ENCODE data around the gene CRHR1.
"Not testable (repeated sequence)": the region's sequence is repeated elsewhere in the genome, so short reads cannot be mapped to it uniquely, and the experiment has no call there.

CRHR1 gene

DNA sequence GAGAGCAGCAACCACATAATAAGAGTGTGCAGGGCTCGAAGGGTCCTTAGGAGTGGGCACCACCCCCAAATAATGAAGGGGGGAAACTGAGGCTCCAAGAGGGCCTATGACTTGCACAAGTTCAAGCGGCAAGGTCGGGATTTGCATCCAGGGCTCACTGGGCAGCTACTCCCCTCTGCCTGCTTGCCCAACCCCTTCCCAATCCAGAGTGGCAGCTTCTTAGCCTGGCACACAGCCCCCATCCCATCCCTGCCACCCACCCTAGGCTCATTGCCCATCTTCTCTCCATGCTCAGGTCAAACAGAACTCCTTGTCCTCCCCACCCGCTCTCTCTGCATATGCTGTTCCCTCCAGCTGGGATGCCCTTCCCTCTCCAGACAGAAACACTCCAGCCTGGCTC is 63.0 kb downstream of the CRHR1 start:
- no peak for DNase-seq

DNA sequence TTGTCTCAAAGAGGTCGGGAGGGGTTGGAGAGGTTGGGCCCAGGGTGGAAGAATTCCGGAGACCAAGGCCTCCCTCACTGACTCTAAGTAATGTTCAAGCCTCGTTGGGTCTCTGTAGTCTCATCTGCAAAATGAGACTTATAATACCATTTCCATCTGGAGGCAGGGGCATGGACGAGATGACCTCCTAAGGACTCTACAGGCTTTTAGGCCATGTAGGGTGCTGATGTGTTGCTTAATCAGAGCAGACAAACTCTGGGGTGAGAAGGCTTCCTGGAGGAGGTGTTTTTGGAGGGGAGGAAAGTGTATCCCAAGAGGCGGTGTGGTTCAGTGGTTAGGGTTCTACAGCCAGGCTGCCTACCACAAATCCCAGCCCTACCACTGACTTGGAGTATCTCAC is 63.6 kb downstream of the CRHR1 start:
- DNase-seq, result no peak

DNA sequence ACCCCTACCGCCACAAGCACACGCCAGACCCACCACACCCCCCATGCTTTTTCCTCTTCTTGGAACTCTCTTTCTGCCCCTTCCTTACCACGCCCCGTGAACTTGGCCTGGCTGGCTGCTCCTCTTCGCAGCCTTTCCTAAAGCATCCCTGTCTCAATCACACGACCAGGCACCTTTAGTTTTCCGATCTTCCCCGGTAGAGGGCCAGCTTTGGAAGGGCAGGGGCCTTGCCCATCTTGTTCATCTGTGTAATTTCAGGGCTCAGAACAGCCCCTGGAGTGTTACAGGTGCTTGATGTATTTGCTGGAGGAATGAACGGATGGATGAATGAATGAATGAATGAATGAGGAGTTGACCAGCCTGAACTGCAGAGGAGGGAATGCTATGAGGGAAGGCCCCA is 64.3 kb downstream of the CRHR1 start:
- no peak for DNase-seq

DNA sequence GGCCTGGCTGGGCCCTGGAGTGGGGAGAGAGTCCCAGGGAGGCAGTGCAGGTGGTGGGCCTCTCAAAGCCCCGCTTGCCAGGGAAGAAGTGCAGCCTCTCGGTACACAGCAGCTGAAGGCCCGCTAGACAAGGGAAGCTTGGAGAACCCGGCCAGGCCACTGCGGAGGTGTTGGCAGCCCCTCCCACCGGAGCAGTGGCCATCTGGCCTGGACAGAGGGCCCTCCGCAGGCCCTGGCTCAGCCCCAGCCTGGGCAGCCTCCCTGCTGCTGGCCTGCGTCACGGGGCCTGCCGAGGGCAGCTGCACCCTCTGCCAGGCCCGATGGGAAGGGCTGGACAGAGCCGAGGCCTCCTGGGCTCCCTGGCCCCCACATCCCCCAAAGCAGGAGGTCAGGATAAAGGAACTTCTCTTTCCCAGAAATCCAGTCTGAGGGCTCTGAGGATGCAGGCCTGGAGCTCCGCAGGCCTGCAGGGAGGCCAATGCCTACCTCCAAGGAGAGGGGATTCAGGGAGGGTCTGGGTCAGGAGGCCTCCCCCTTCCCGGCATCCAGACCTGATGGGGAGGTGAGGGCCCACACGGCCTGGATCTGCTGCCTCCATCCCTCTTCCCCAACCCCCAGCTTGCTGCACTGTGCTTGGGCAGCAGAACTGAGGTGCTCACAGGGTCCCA is 64.9 kb downstream of the CRHR1 start:
- no peak for DNase-seq

DNA sequence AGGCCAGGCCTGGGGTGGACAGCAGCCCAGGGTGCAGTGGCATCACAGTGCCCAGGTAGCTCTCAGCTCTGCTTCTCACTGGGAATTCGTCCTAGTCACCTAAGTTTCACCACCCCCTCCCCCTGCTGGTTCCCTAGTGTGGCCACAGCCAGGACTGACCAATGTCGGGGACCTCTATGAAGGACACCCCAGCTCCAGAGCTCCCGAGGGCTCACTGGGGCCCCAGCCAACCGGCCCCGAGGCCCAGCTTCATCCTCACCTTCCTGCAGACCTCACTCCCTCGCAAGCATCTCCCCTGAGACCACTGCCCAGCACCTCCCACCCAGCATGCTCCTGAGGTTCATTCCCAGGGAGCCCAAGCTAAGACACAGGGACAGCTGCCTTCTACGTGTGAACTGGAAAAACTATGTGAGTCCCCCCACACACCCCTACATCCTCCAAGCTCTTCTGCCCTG is 65.4 kb downstream of the CRHR1 start:
- no peak for DNase-seq

DNA sequence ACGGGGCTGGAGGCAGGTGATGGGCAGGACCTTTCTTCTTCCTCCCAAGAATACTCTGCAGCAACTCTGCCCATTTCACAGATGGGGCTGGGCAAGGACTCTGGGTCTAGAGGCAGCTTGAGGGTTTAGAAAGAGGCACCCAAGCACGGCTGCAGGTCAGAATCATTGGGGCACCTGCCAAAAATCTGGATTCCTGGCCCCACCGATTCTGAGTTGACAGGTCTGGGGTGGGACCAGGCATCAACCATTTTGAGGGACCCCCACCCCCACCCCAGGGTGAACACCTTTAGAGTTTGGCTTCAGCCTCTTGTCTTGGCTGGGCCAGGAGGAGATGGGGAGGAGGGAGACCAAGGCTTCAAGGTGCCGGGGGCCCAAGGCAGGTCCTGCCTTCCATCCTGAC is 65.9 kb downstream of the CRHR1 start:
- DNase-seq, result no peak

DNA sequence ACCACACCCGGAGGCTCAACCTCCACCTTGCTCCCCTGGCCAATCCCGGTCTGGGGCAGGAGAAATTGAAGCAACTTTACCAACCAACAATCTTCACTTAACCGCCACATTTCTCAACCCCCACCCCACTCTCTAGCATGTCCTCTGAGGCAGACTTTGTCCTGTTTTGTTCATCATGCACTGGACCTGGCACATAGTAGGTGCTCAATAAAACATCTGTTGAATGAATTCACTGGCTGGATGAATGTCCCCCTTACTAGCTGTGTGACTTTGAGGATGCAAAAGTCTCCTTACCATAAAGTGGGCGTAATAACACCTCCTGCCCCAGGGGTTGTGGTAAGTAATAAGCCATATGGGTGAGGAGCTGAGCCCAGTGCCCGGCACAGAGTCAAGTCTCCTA is 66.3 kb downstream of the CRHR1 start:
- no peak for DNase-seq

DNA sequence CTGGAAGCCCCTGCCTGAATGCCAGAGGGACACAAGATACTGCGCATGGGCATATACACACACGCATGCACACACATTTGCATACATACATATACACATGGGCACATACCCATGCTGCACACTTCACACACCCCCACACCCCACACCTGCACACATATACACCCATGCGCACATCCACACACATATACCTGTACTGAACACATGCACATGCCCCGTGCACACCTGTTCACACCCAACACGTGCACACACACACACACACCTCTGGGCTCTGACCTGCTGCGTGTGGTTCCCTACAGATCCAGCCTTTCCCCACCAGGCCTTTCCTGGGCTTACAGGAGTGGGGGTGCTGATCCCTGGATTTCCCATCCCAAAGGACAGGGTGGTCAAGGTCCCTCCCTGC is 66.9 kb downstream of the CRHR1 start:
- DNase-seq, result no peak

DNA sequence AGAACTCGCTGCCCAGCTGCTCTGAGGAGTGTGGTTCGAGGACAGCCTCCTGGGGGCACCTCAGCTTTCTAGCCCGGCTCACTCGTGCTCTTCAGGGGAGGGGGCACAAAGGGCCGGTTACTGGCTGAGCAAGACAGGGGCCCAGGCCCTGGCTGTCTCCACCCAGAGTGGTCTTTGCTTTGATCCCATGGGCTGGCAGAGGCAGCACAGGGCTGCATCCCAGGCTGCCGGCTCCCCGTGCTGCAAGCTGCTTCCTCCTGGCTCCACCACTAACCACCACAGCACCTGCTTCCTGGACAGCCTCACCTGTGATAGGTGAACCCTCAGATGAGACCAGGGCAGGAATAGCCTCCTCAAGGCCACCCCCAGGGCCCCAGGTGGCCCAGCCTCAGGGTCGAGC is 67.3 kb downstream of the CRHR1 start:
- no peak for DNase-seq

DNA sequence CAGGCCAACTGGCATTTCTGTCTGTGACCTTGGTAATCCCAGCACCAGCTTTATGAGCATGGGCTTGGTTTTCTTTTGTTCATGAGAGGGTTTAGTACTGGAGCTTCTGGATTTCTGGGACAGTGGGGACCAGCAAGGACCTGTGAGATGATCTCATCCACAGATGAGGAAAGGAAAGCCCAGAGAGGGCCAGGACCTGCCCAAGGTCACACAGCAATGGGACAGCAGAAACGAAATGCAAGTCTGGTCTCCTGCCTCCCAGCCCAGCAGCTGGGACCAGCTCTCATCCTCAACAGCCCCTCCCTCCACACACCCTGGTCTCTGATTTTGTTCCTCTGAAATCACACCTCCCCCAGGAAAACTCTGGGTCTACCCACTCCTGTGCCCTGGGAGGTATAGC is 67.8 kb downstream of the CRHR1 start:
- no peak for DNase-seq

DNA sequence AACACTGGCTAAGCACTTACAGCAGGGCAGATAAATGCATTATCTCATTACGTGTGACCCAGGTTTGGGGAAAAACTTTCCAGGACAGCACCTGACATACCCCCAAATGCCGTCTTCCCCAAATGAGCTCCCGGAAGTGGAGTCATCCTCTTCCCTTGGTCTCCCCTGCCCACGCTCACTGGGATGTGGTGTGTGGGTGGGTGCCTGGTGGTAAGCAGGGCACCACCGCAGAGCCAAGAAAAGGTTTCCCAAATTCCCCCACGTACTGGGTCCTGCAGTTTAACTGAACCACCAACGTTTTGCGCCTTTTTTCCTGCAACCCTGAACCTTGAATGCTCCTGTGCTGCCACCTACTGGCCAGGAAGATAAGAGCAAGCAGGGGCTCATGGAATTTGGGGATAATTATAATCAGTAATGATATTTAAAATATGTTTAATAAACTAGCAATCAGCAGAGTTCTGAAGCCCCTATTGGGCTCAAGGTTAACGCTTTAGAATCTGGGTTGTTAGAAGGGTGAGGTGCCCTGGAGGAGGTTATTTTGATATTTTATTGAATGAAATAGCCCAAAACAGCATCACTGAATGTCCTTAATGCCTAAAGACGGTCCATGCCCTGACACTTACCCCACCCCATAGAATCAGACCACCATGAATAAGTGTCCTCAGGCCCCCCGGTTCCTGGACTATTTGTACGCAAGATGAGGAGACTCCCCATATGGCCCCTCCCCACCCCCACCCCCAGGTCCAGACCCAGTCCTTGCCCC is 68.6 kb downstream of the CRHR1 start:
- DNase-seq, result peak; percentile 57 to 68

DNA sequence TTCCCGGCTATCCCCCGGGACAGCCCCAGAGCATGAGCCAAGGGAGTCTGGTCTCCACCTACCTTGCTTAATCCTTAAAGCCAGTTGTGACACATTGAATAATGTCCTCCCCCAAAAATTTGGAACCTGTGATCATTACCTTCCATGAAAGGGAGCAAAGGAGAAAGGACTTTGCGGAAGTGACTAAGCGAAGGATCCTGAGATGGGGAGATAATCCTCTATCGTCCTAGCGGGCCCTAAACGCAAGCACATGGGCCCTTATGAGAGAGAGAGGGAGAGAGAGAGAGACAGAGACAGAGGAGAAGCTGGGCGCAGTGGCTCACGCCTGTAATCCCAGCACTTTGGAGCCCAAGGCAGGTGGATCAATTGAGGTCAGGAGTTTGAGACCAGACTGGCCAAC is 70.1 kb downstream of the CRHR1 start:
- no peak for DNase-seq

DNA sequence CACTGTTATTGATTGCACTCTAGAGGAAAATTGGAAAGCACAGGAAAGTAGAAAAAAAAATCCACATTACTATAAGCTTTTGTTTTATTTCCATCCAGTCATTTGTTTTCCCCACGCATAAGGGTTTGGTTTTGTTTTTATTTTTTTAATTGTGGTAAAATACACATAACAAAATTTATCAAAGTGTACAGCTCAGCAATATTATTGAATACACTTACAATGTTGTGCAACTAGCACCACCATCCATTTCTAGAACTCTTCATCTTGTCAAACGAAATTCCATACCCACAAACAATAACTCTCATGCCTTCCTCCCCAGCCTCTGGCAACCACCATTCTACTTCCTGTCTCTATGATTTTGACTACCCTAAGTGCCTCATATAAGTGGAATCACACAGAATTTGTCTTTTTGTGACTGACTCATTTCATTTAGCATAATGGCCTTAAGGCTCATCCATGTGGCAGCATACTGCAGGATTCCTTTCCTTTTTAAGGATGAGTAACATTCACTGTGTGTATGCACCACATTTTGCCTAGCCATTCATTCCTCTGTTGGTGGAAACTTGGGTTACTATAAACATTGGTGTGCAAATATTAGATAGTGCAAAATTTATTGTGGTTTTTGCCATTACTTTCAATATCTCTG is 71.7 kb downstream of the CRHR1 start:
- no peak for DNase-seq

DNA sequence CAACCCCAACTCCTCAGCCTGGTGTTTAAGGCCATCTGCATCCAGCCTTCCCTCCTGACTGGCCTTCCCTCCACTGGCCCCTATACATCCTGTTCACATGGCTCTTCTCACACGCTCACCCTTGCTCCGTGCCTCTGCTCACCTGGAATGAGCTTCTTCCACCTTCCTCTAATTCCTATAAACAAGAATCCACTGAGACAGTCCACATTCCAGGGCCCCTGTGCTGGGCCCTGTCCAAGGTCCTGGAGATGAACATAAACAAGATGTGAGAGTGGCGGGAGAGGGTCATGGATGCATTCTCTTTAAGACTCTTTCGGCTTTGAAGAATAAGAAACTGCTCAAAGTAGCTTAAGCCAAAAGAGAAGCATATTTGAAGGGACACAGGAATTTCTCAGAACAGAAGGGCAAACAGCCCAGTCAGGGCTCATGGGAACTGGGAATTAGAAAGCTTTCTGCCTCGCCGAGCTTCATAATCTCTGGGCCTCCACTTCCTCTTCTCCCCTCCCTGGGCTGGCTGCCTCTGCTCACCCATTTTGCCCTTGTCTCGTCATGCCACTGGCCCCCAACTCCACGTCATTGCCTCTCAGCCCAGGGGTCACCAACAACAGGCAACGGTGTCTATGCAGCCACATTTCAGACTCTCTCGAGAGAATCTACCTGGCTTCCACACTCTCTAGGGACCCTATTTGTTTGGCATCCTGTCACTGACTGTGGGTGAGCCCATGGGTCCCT is 74.0 kb downstream of the CRHR1 start:
- no peak for DNase-seq

DNA sequence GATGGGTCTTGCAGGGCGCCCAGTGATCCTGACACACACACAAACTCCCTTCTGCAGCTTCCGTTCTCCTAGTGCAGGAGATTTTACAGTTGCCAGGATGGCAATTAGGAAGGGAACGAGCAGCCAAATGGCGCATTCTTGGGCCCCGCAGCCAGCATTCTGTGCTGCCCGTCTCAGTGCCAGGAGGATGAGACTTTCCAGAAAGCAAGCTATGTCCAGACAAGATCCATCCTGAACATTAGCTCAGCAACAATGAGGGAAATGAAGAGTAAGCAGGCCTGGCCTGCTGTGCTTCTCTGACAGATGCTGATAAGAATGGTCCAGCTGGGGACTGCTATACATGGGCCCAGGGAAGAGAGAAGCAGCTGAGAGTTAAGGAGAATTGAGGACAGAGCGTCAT is 77.0 kb downstream of the CRHR1 start:
- DNase-seq, result no peak

DNA sequence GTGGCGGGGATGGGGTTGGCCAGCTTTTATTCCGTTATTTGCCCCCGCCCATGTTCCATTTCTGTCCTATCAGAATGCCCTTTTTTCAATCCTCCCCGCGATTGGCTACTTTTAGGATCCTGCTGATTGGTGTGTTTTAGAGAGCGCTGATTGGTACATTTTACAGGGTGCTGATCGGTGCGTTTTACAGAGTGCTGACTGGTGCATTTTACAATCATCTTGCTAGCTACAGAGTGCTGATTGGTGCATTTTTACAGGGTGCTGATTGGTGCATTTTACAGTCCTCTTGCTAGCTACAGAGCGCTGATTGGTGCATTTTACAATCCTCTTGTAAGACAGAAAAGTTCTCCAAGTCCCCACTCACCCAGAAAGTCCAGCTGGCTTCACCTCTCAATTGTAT is 78.0 kb downstream of the CRHR1 start:
- not testable (repeated sequence) for DNase-seq

DNA sequence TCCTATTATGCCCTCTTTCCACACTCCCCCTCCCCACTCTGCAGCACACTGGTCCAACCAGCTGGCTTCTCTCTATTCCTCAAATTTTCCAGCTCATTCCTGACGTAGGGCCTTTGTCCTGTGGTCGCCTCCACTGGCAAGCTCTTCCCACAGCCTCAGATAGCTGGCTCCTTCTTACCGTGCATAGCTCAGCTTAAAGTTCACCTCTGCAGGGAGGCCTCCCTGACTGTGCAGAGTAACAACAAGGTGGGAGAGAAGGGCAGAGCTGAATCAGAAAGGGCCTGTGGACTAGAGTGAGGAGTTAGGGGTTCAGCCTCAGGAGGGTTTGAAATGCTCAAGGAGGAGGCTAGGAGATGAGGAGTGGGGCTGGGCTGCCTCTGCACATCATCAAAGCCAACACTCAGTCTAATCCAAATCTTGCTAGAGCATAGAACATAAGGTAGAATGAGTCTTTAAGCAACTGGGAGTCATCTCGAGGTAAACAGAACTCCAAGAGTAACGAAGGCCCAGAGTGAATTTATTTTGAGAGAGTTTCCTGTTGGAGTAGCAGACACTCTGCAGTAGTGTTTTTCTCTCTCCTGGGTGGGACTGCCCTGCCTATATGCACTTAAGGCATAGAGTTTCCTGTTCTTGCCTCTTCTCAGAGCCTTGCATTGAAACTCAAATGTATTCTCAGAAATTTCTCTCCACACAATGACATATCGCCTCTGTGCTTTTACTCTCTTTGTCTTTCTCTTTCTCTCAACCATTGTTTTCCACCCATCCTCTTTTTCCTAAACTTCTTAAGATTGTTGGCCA is 79.9 kb downstream of the CRHR1 start:
- no peak for DNase-seq

DNA sequence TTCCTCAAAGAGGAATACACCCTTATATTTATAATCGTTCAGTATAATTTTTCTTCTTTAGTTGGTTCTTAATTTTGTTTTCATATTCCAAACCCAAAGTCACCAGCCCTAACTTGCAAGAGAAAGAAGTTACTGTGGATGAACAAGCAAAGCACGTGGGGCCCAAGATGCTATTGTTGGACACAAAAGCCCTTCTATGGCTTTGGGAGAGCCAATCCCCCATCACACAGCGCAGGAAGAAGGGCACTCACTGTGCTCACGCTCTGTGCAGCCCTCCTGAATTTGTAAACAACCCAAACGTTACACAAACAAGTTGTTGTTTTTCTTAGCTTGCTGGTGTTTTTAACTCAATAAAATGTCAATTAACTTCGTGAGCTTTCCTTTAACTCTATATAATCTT is 83.1 kb downstream of the CRHR1 start:
- no peak for DNase-seq

DNA sequence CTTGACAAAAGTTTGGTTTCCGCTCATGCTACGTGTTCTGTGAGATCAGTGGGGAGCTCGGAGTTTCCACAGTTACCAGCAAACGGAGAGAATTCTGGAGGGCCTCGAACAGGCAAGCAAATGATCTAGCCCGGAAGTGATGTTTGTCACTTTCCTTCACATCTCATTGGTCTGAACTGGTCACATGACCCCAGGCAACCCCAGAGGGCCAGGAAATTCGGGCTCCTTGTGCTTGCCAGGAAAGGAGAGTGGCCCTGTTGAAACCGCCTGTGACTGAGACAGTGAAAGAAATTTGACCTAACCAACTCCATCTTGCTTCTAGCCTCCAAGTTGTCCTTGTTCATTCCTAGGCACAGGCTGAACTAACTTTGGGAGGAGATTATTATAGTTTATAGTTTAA is 83.6 kb downstream of the CRHR1 start:
- DNase-seq, result no peak

DNA sequence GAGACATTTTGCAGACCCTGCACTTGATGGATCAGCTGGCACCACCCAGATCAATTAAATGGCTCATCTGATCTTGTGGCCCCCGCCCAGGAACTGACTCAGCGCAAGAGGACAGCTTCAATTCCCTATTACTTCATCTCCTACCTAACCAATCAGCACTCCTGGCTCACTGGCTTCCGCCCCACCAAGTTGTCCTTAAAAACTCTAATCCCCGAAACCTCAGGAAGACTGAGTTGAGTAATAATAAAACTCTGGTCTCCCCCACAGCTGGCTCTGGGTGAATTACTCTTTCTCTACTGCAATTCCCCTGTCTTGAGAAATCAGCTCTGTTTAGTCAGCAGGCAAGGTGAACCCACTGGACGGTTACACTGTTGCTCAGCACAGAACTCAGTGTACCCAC is 84.2 kb downstream of the CRHR1 start:
- no peak for DNase-seq

DNA sequence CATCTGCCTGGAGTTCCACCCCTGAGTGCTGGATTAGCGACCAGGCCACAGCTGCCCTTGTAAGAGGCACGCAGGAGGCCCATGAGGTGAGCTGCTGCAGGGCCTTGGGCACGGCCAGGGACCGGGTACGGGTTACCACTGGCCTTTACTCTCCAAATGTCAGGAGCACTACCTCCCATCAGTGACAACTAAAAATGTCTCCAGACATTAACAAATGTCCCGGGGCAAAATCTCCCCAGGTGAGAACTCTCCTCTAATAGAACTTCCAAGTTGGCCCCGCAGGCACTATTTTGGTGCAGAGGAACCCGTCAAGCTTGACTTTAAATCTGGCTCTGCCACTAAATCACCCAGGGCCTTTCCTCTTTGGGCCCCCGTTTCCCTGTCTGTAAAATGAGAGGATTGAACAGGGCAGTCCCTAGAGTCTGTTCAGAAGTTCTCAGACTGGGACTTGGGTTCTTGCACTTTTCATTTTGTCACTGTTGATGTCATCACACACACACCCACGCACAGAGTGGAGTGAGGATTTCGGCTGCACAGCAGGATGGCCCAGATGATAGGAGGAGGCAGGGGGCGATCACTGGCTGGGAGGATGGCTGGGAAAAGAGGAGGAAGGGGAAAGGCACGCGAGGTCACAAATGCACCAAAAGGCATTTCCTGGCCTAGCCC is 85.7 kb downstream of the CRHR1 start:
- DNase-seq, result no peak

DNA sequence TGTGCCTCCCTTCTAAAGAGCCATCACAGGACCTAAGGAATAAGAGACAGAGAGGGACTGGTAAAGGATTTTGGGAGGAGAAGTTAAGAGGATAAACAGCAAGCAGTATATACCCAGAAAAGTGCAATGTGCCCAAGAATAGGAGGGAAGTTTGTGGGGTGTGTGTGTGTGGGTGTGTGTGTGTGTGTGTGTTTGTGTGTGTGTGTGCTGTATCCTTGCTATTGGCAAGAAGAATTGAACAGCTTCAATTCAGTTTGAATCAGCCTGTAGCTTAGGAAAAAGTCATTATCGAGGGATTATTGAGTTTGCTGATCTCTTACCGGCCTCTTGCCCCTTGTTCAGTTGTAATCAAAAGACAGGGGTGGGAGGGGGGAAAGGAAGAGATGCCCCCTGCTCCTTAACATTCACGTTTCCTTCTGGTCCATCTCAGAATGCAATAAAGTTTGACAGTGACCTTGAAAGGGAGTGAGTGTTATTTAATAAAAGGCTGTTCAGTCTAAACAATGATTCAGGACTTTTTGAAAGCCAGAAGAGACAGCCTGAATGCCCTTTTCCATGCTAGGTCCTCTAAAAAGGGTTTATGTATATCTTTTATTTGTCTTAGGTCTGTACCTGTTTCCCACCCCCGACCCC is 86.3 kb downstream of the CRHR1 start:
- DNase-seq, result no peak

Measured in activated CD4-positive, alpha-beta T cell treated with anti-CD3 and anti-CD28 coated beads for 4 hours (primary cell).